Uterus (tissue), 2 donors: ENCODE results near the gene GPN1.

ENCODE experiments used
- CTCF ChIP-seq, 4 experiments: fragments of 200-600 bp in 2 of 4; fragments of 450-650 bp in 2 of 4; sonication (generic) in 2 of 4; IDR thresholded peaks; one replicate each; pipeline ENCODE4 v1.5.1; 2016 to 2019; ENCODE audit warnings: antibody characterized with exemption in 4 of 4, mild to moderate bottlenecking in 2 of 4, moderate library complexity in 1 of 4
- POLR2A ChIP-seq, 2 donors: fragments of 450-650 bp; IDR thresholded peaks; one replicate each; pipeline ENCODE4 v1.6.1; 2016; ENCODE audit warnings: antibody characterized with exemption in 2 of 2, mild to moderate bottlenecking in 1 of 2, moderate library complexity in 1 of 2

GRCh38 chr2:27638709-27639108 is 9.9 kb downstream of the GPN1 start:
- TF ChIP-seq POLR2A (IDR thresholded peaks at IDR 0.05) (no peak), CTCF (IDR thresholded peaks at IDR 0.05) (no peak)
